Measurements from ENCODE around the gene BCAS3.
A peak's percentile ranks its signal among the peaks of the same experiment; 100 is the strongest.
"Not testable (repeated sequence)": the region's sequence is repeated elsewhere in the genome, so short reads cannot be mapped to it uniquely, and the experiment has no call there.

The BCAS3 gene

GRCh38 chr17:60914078-60914477 is 236.4 kb downstream of the BCAS3 start:
- TF ChIP-seq POLR2AphosphoS5 (IDR thresholded peaks at IDR 0.05; ENCODE audit: low read depth, low read length) (no peak), TAF1 (IDR thresholded peaks at IDR 0.05; ENCODE audit: low read depth, low read length) (no peak), POU2F2 (IDR thresholded peaks at IDR 0.05; ENCODE audit: low read depth, low read length) (no peak), POLR2A (IDR thresholded peaks at IDR 0.05; ENCODE audit: low read depth, low read length) (no peak), SPI1 (IDR thresholded peaks at IDR 0.05; ENCODE audit: low read depth, low read length) (no peak), PAX5 (IDR thresholded peaks at IDR 0.05; ENCODE audit: insufficient read depth, low read length, severe bottlenecking) (no peak)
- no peak for FAIRE-seq
- no peak for DNase-seq (ENCODE audit: insufficient read length, low spot score)

- TF ChIP-seq PAX5 (IDR thresholded peaks at IDR 0.05; ENCODE audit: insufficient read depth, low read length, severe bottlenecking), result no peak
- no peak for TF ChIP-seq POLR2A (IDR thresholded peaks at IDR 0.05; ENCODE audit: low read depth, low read length)
- TF ChIP-seq POU2F2 (IDR thresholded peaks at IDR 0.05; ENCODE audit: low read depth, low read length), result no peak
- no peak for TF ChIP-seq SPI1 (IDR thresholded peaks at IDR 0.05; ENCODE audit: low read depth, low read length)
- TF ChIP-seq TAF1 (IDR thresholded peaks at IDR 0.05; ENCODE audit: low read depth, low read length), result no peak
- TF ChIP-seq POLR2AphosphoS5 (IDR thresholded peaks at IDR 0.05; ENCODE audit: low read depth, low read length), result no peak
- DNase-seq (ENCODE audit: insufficient read length, low spot score) (no peak), FAIRE-seq (no peak)
Measured at GRCh38 chr17:60916043-60916442, 238.4 kb downstream of the BCAS3 start.

GRCh38 chr17:60920107-60920506 is 242.5 kb downstream of the BCAS3 start:
- no peak for DNase-seq (ENCODE audit: insufficient read length, low spot score)
- no peak for TF ChIP-seq POLR2AphosphoS5 (IDR thresholded peaks at IDR 0.05; ENCODE audit: low read depth, low read length)
- no peak for TF ChIP-seq POLR2A (IDR thresholded peaks at IDR 0.05; ENCODE audit: low read depth, low read length)
- no peak for TF ChIP-seq POU2F2 (IDR thresholded peaks at IDR 0.05; ENCODE audit: low read depth, low read length)
- no peak for TF ChIP-seq TAF1 (IDR thresholded peaks at IDR 0.05; ENCODE audit: low read depth, low read length)
- TF ChIP-seq PAX5 (IDR thresholded peaks at IDR 0.05; ENCODE audit: insufficient read depth, low read length, severe bottlenecking), result no peak
- no peak for TF ChIP-seq SPI1 (IDR thresholded peaks at IDR 0.05; ENCODE audit: low read depth, low read length)
- no peak for FAIRE-seq

- no peak for FAIRE-seq
Measured at GRCh38 chr17:60923000-60923399, 245.3 kb downstream of the BCAS3 start.

GRCh38 chr17:60926466-60927183 is 249.0 kb downstream of the BCAS3 start:
- FAIRE-seq (peak; percentile 58), DNase-seq (ENCODE audit: insufficient read length, low spot score) (no peak)
- TF ChIP-seq POLR2A (IDR thresholded peaks at IDR 0.05; ENCODE audit: low read depth, low read length) (no peak), SPI1 (IDR thresholded peaks at IDR 0.05; ENCODE audit: low read depth, low read length) (no peak), POU2F2 (IDR thresholded peaks at IDR 0.05; ENCODE audit: low read depth, low read length) (no peak), TAF1 (IDR thresholded peaks at IDR 0.05; ENCODE audit: low read depth, low read length) (no peak), POLR2AphosphoS5 (IDR thresholded peaks at IDR 0.05; ENCODE audit: low read depth, low read length) (no peak), PAX5 (IDR thresholded peaks at IDR 0.05; ENCODE audit: insufficient read depth, low read length, severe bottlenecking) (no peak)

More at GRCh38 chr17:60923000-60923399, 245.3 kb downstream of the BCAS3 start:
- TF ChIP-seq SPI1 (IDR thresholded peaks at IDR 0.05; ENCODE audit: low read depth, low read length) (no peak), POLR2AphosphoS5 (IDR thresholded peaks at IDR 0.05; ENCODE audit: low read depth, low read length) (no peak), POLR2A (IDR thresholded peaks at IDR 0.05; ENCODE audit: low read depth, low read length) (no peak), POU2F2 (IDR thresholded peaks at IDR 0.05; ENCODE audit: low read depth, low read length) (no peak), TAF1 (IDR thresholded peaks at IDR 0.05; ENCODE audit: low read depth, low read length) (no peak), PAX5 (IDR thresholded peaks at IDR 0.05; ENCODE audit: insufficient read depth, low read length, severe bottlenecking) (no peak)
- DNase-seq (ENCODE audit: insufficient read length, low spot score), result no peak

- no peak for FAIRE-seq
- no peak for TF ChIP-seq POLR2A (IDR thresholded peaks at IDR 0.05; ENCODE audit: low read depth, low read length)
- DNase-seq (ENCODE audit: insufficient read length, low spot score), result no peak
Measured at GRCh38 chr17:60933739-60934138, 256.1 kb downstream of the BCAS3 start.

- FAIRE-seq (no peak), DNase-seq (ENCODE audit: insufficient read length, low spot score) (no peak)
- TF ChIP-seq POLR2A (IDR thresholded peaks at IDR 0.05; ENCODE audit: low read depth, low read length), result no peak
- TF ChIP-seq PAX5 (IDR thresholded peaks at IDR 0.05; ENCODE audit: insufficient read depth, low read length, severe bottlenecking), result no peak
- TF ChIP-seq POLR2AphosphoS5 (IDR thresholded peaks at IDR 0.05; ENCODE audit: low read depth, low read length), result no peak
- TF ChIP-seq SPI1 (IDR thresholded peaks at IDR 0.05; ENCODE audit: low read depth, low read length), result no peak
- TF ChIP-seq TAF1 (IDR thresholded peaks at IDR 0.05; ENCODE audit: low read depth, low read length), result no peak
- no peak for TF ChIP-seq POU2F2 (IDR thresholded peaks at IDR 0.05; ENCODE audit: low read depth, low read length)
Measured at GRCh38 chr17:60934723-60935122, 257.1 kb downstream of the BCAS3 start.

- DNase-seq (ENCODE audit: insufficient read length, low spot score); FAIRE-seq: not testable (repeated sequence)
Measured at GRCh38 chr17:60935991-60936390, 258.3 kb downstream of the BCAS3 start.

GRCh38 chr17:60939318-60939717 is 261.7 kb downstream of the BCAS3 start:
- TF ChIP-seq SPI1 (IDR thresholded peaks at IDR 0.05; ENCODE audit: low read depth, low read length) (no peak), POU2F2 (IDR thresholded peaks at IDR 0.05; ENCODE audit: low read depth, low read length) (no peak), PAX5 (IDR thresholded peaks at IDR 0.05; ENCODE audit: insufficient read depth, low read length, severe bottlenecking) (no peak), POLR2A (IDR thresholded peaks at IDR 0.05; ENCODE audit: low read depth, low read length) (no peak), TAF1 (IDR thresholded peaks at IDR 0.05; ENCODE audit: low read depth, low read length) (no peak), POLR2AphosphoS5 (IDR thresholded peaks at IDR 0.05; ENCODE audit: low read depth, low read length) (no peak)
- FAIRE-seq, result no peak
- no peak for DNase-seq (ENCODE audit: insufficient read length, low spot score)

- TF ChIP-seq POU2F2 (IDR thresholded peaks at IDR 0.05; ENCODE audit: low read depth, low read length) (no peak), PAX5 (IDR thresholded peaks at IDR 0.05; ENCODE audit: insufficient read depth, low read length, severe bottlenecking) (no peak), POLR2A (IDR thresholded peaks at IDR 0.05; ENCODE audit: low read depth, low read length) (no peak), TAF1 (IDR thresholded peaks at IDR 0.05; ENCODE audit: low read depth, low read length) (no peak), SPI1 (IDR thresholded peaks at IDR 0.05; ENCODE audit: low read depth, low read length) (no peak), POLR2AphosphoS5 (IDR thresholded peaks at IDR 0.05; ENCODE audit: low read depth, low read length) (no peak)
- FAIRE-seq (no peak), DNase-seq (ENCODE audit: insufficient read length, low spot score) (no peak)
Measured at GRCh38 chr17:60941028-60941427, 263.4 kb downstream of the BCAS3 start.
